K562 (cell line): ENCODE results near the gene PRXL2A. TPM values are rescaled to one million over a fixed set of nuclear protein-coding genes. Genes with fewer than 3 reads are reported as not detected.

Experiments
- BRCA1 ChIP-seq, 2 experiments: fragments of 450-650 bp in 1 of 2; sonication (generic) in 1 of 2; formaldehyde crosslinking in 1 of 2; IDR thresholded peaks; 2 replicates each; pipeline versions ENCODE4 v1.5.0 to v1.6.1; 2017 to 2020; ENCODE audit warnings: mild to moderate bottlenecking in 1 of 2, missing genetic modification reagents in 1 of 2
- CREB1 ChIP-seq, 2 experiments: sonication (generic) in 1 of 2; formaldehyde crosslinking in 1 of 2; IDR thresholded peaks; 2 replicates each; pipeline versions ENCODE4 v1.6.1 to v1.8.0; 2012 to 2022; ENCODE audit warnings: inconsistent platforms in 1 of 2, mild to moderate bottlenecking in 1 of 2, missing genetic modification reagents in 1 of 2, moderate library complexity in 1 of 2
- EWSR1 ChIP-seq: fragments of 450-650 bp; IDR thresholded peaks from 2 replicates; pipeline ENCODE4 v1.6.1; 2018; ENCODE audit warnings: borderline replicate concordance, mild to moderate bottlenecking, low read depth, moderate library complexity; ENCODE audit not compliant: partially characterized antibody
- FOXM1 ChIP-seq, 2 experiments: fragments of 450-650 bp in 1 of 2; sonication (generic) in 1 of 2; formaldehyde crosslinking in 1 of 2; IDR thresholded peaks; 2 replicates each; pipeline versions ENCODE4 v1.6.1 to v1.9.0; 2017 to 2022; ENCODE audit warnings: low read depth in 2 of 2, mild to moderate bottlenecking in 2 of 2, missing genetic modification reagents in 1 of 2, moderate library complexity in 1 of 2
- ILK ChIP-seq: fragments of 450-650 bp; IDR thresholded peaks from 2 replicates; pipeline ENCODE4 v1.6.1; 2016; ENCODE audit warnings: missing genetic modification characterization, low read depth, mild to moderate bottlenecking, missing compliant biosample characterization, moderate library complexity, borderline replicate concordance
- NCOA4 ChIP-seq: fragments of 450-650 bp; IDR thresholded peaks from 2 replicates; pipeline ENCODE4 v1.6.1; 2018; ENCODE audit warnings: mild to moderate bottlenecking; ENCODE audit not compliant: partially characterized antibody
- POLR2G ChIP-seq: fragments of 200-400 bp; formaldehyde crosslinking; IDR thresholded peaks from 2 replicates; pipeline ENCODE4 v1.6.1; 2017; ENCODE audit warnings: low read depth, mild to moderate bottlenecking, antibody characterized with exemption, low read length, moderate library complexity
- PTBP1 ChIP-seq: fragments of 200-400 bp; formaldehyde crosslinking; IDR thresholded peaks from 2 replicates; pipeline ENCODE4 v1.6.1; 2017; ENCODE audit warnings: low read depth, low read length
- RBM25 ChIP-seq: fragments of 200-400 bp; formaldehyde crosslinking; IDR thresholded peaks from 2 replicates; pipeline ENCODE4 v1.6.1; 2018; ENCODE audit warnings: low read length, low read depth, moderate library complexity; ENCODE audit not compliant: severe bottlenecking
- SMAD4 ChIP-seq: fragments of 250-450 bp; sonication (Bioruptor Pico); conservative IDR thresholded peaks from 2 replicates; pipeline ENCODE4 v1.8.0; 2021; ENCODE audit warnings: inconsistent platforms, mild to moderate bottlenecking, moderate library complexity
- SNIP1 ChIP-seq: fragments of 450-650 bp; IDR thresholded peaks from 2 replicates; pipeline ENCODE4 v1.7.1; 2017; ENCODE audit warnings: low read depth, mild to moderate bottlenecking
- ZNF121 ChIP-seq: sonication (generic); formaldehyde crosslinking; conservative IDR thresholded peaks from 2 replicates; pipeline ENCODE4 v1.8.0; 2022; ENCODE audit warnings: missing genetic modification reagents
- ZNF431 ChIP-seq: sonication (generic); formaldehyde crosslinking; IDR thresholded peaks from 2 replicates; pipeline ENCODE4 v1.8.0; 2022; ENCODE audit warnings: mild to moderate bottlenecking, missing genetic modification reagents
- ZNF76 ChIP-seq: fragments of 250-450 bp; sonication (Bioruptor Pico); IDR thresholded peaks from 2 replicates; pipeline ENCODE4 v1.4.0; 2020; ENCODE audit warnings: mild to moderate bottlenecking, moderate library complexity, borderline replicate concordance
- polyA plus RNA-seq, 8 experiments: library from polyadenylated mRNA; depleted of rRNA in 4 of 8; stranded (reverse) in 5 of 8; unstranded in 3 of 8; fragments of >200 nt; fragmentation: Nextera tagmentation in 2 of 8; fragmentation: Illumina TruSeq in 1 of 8; extraction: Ambion mirVana in 2 of 8; extraction: Trizol in 1 of 8; gene quantifications; 2 replicates each; pipeline versions ENCODE4 v1.2.1 to v1.2.3, GENCODE V29; 2011 to 2014; ENCODE audit warnings: inconsistent platforms in 1 of 8, missing spikeins in 1 of 8
- total RNA-seq, 7 experiments: library from RNA; depleted of rRNA in 6 of 7; stranded (reverse); fragments of >200 nt in 6 of 7; fragmentation: Illumina TruSeq in 2 of 7; extraction: Trizol in 2 of 7; gene quantifications; 2 replicates each; pipeline versions ENCODE4 v1.2.1 to v1.2.3, GENCODE V29; 2011 to 2021; ENCODE audit warnings: low replicate concordance in 1 of 7
- TF ChIP-seq, protein P1 (sequence below): fragments of 250-450 bp; sonication (Bioruptor Pico); IDR thresholded peaks from 2 replicates; pipeline ENCODE4 v1.4.0; 2020; ENCODE audit warnings: mild to moderate bottlenecking
- TF ChIP-seq, protein P2 (sequence below), 2 experiments: fragments of 450-650 bp in 1 of 2; IDR thresholded peaks; 2 replicates each; pipeline ENCODE4 v1.6.1; 2011 to 2017; ENCODE audit warnings: low read depth in 2 of 2, antibody characterized with exemption in 1 of 2, borderline replicate concordance in 1 of 2, low read length in 1 of 2, mild to moderate bottlenecking in 1 of 2, mixed read lengths in 1 of 2; ENCODE audit not compliant: control insufficient read depth in 1 of 2
- TF ChIP-seq, protein P3 (sequence below), 2 experiments: IDR thresholded peaks; 2 replicates each; pipeline ENCODE4 v1.6.1; 2011; ENCODE audit warnings: borderline replicate concordance in 1 of 2, control low read depth in 1 of 2, low read depth in 1 of 2, low read length in 1 of 2, mild to moderate bottlenecking in 1 of 2, mixed read lengths in 1 of 2, moderate library complexity in 1 of 2; ENCODE audit not compliant: insufficient read depth in 1 of 2, insufficient read length in 1 of 2, poor library complexity in 1 of 2, severe bottlenecking in 1 of 2; ENCODE audit errors: extremely low read depth in 1 of 2

PRXL2A gene
- total and polyA plus RNA-seq, 9 of the 15 experiments (the other 6 are each of a cell fraction or from before 2014, with no cell fraction given), result 0.14 to 1.2 (median 0.75) TPM

DNA sequence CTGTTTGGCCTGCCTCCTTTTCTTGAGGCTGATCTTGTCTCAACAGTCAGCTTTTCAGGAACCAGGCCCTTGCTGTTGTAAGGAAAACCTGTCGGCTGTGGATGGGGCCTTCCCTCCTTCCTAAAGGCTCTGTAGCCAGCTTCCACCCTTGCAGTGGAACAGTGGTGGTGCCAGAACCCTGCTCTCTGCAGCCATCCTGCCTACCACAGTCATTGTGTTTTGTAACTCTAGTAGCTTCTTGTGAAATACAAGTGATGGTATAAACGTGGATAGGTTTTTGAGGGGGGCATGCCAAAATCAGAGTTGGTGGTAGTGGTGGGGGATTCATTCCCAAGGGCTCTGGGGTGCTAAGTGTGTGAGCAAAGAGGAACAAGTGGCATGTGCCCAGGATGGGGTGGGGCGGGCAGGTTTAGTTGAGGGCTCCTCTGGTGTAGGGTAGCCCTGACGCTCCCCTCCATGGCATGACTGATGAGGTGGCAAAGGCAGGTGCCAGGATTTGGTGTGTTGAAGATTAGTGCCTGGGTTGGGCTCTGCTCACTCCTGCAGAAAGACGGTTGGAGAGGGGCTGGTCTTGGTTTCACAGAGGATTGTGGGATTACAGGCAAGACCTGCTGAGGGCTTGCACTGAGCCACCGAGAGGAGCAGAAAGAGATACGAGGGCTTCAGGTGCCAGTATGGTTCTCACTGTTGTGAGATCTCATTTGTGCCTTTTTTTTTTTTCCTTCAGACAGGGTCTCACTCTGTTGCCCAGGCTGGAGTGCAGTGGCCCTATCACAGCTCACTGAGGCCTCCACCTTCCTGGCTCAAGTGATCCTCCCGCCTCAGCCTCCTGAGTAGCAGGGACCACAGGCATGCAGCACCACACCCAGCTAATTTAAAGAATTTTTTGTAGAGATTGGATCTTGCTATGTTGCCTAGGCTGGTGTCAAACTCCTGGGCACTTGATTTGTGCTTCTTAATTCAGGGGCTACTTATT, 53.1 kb downstream of the PRXL2A start (continued):
- TF ChIP-seq NCOA4 (no peak), ZNF121 (peak; percentile 66), ILK (no peak), CREB1 (IDR thresholded peaks at IDR 0.05) (no peak), CREB1 (CRISPR knock-in tag; IDR thresholded peaks at IDR 0.05) (no peak), RBM25 (peak; percentile 9), ZNF76 (CRISPR knock-in tag) (no peak), SMAD4 (no peak), EWSR1 (no peak), ZNF431 (CRISPR knock-in tag) (no peak), POLR2G (no peak), FOXM1 (IDR thresholded peaks at IDR 0.05; ENCODE audit: low read depth) (no peak), FOXM1 (CRISPR knock-in tag; IDR thresholded peaks at IDR 0.05; ENCODE audit: low read depth) (no peak), PTBP1 (0 out of 2 replicates have a peak, but pooled peaks have one; percentile 9), SNIP1 (no peak), BRCA1 (IDR thresholded peaks at IDR 0.05) (no peak), BRCA1 (CRISPR knock-in tag; IDR thresholded peaks at IDR 0.05) (no peak)
- TF ChIP-seq, protein P1, sequence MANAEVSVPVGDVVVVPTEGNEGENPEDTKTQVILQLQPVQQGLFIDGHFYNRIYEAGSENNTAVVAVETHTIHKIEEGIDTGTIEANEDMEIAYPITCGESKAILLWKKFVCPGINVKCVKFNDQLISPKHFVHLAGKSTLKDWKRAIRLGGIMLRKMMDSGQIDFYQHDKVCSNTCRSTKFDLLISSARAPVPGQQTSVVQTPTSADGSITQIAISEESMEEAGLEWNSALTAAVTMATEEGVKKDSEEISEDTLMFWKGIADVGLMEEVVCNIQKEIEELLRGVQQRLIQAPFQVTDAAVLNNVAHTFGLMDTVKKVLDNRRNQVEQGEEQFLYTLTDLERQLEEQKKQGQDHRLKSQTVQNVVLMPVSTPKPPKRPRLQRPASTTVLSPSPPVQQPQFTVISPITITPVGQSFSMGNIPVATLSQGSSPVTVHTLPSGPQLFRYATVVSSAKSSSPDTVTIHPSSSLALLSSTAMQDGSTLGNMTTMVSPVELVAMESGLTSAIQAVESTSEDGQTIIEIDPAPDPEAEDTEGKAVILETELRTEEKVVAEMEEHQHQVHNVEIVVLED (CRISPR knock-in tag), result no peak
- TF ChIP-seq, protein P2, sequence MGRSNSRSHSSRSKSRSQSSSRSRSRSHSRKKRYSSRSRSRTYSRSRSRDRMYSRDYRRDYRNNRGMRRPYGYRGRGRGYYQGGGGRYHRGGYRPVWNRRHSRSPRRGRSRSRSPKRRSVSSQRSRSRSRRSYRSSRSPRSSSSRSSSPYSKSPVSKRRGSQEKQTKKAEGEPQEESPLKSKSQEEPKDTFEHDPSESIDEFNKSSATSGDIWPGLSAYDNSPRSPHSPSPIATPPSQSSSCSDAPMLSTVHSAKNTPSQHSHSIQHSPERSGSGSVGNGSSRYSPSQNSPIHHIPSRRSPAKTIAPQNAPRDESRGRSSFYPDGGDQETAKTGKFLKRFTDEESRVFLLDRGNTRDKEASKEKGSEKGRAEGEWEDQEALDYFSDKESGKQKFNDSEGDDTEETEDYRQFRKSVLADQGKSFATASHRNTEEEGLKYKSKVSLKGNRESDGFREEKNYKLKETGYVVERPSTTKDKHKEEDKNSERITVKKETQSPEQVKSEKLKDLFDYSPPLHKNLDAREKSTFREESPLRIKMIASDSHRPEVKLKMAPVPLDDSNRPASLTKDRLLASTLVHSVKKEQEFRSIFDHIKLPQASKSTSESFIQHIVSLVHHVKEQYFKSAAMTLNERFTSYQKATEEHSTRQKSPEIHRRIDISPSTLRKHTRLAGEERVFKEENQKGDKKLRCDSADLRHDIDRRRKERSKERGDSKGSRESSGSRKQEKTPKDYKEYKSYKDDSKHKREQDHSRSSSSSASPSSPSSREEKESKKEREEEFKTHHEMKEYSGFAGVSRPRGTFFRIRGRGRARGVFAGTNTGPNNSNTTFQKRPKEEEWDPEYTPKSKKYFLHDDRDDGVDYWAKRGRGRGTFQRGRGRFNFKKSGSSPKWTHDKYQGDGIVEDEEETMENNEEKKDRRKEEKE (IDR thresholded peaks at IDR 0.05; ENCODE audit: borderline replicate concordance in 1 of 2, control insufficient read depth in 1 of 2, low read depth in 2 of 2, low read length in 1 of 2), result no peak
- TF ChIP-seq, protein P3, sequence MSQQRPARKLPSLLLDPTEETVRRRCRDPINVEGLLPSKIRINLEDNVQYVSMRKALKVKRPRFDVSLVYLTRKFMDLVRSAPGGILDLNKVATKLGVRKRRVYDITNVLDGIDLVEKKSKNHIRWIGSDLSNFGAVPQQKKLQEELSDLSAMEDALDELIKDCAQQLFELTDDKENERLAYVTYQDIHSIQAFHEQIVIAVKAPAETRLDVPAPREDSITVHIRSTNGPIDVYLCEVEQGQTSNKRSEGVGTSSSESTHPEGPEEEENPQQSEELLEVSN (IDR thresholded peaks at IDR 0.05; ENCODE audit: borderline replicate concordance in 1 of 2, extremely low read depth in 1 of 2, insufficient read depth in 1 of 2, insufficient read length in 1 of 2, low read depth in 1 of 2, low read length in 1 of 2, poor library complexity in 1 of 2, severe bottlenecking in 1 of 2), result no peak
- TF ChIP-seq, all 486 proteins: peak for 4
